KMS-11 (cell line): ENCODE results near the gene LSAMP.

Source experiments
- H2AFZ ChIP-seq: fragments of 200-600 bp; sonication (generic); 2 replicates; pipeline ENCODE4 v1.6.1; 2016; ENCODE audit warnings: antibody characterized with exemption, mixed run types, low read depth
- H3K27ac ChIP-seq: fragments of 200-600 bp; sonication (generic); 2 replicates; pipeline ENCODE4 v1.6.1; 2016; ENCODE audit warnings: mild to moderate bottlenecking, mixed run types
- H3K27me3 ChIP-seq: fragments of 200-600 bp; sonication (generic); 2 replicates; pipeline ENCODE4 v1.6.1; 2017; ENCODE audit warnings: mild to moderate bottlenecking, low read depth, mixed run types, moderate library complexity; ENCODE audit not compliant: insufficient read depth
- H3K36me3 ChIP-seq: fragments of 200-600 bp; sonication (generic); 2 replicates; pipeline ENCODE4 v1.6.1; 2017; ENCODE audit warnings: mild to moderate bottlenecking, mixed run types; ENCODE audit not compliant: insufficient read depth
- H3K4me1 ChIP-seq: fragments of 200-600 bp; sonication (generic); 2 replicates; pipeline ENCODE4 v1.6.1; 2016; ENCODE audit warnings: mild to moderate bottlenecking, low read depth, mixed run types; ENCODE audit not compliant: poor library complexity, severe bottlenecking
- H3K4me2 ChIP-seq: fragments of 200-600 bp; sonication (generic); 2 replicates; pipeline ENCODE4 v1.7.0; 2016; ENCODE audit warnings: mild to moderate bottlenecking, mixed run types
- H3K4me3 ChIP-seq: fragments of 200-600 bp; sonication (generic); IDR thresholded peaks from 2 replicates; pipeline ENCODE4 v1.6.1; 2017; ENCODE audit warnings: low read depth, low read length, mixed read lengths; ENCODE audit not compliant: insufficient read depth
- H3K79me2 ChIP-seq: fragments of 200-600 bp; sonication (generic); 2 replicates; pipeline ENCODE4 v1.6.1; 2016; ENCODE audit warnings: low read depth, mixed run types; ENCODE audit not compliant: insufficient read depth
- H3K9ac ChIP-seq: fragments of 200-600 bp; sonication (generic); 2 replicates; pipeline ENCODE4 v1.6.1; 2016; ENCODE audit warnings: mild to moderate bottlenecking, mixed run types
- H4K20me1 ChIP-seq: fragments of 200-600 bp; sonication (generic); 2 replicates; pipeline ENCODE4 v1.6.1; 2016; ENCODE audit warnings: mild to moderate bottlenecking, mixed run types; ENCODE audit not compliant: insufficient read depth
- CTCF ChIP-seq: fragments of 200-600 bp; sonication (generic); conservative IDR thresholded peaks from 2 replicates; pipeline ENCODE4 v1.6.1; 2017; ENCODE audit warnings: low read depth, mild to moderate bottlenecking, antibody characterized with exemption, low read length, moderate library complexity, mixed read lengths

The LSAMP gene

GRCh38 chr3:116393199-116393598 is 52.1 kb downstream of the LSAMP start:
- no peaks in the 10 kb centered on the region for H3K4me1 ChIP-seq
- TF ChIP-seq CTCF, result no peak
- no peaks in the 10 kb centered on the region for H3K36me3 ChIP-seq
- H3K79me2 ChIP-seq, result no peaks in the 10 kb centered on the region
- H2AFZ ChIP-seq, result no peak overlapping the region
- no peak overlapping the region for H3K27ac ChIP-seq
- no peak overlapping the region for H3K4me2 ChIP-seq
- H3K4me3 ChIP-seq, result no peak overlapping the region
- H3K27me3 ChIP-seq, result no peaks in the 10 kb centered on the region
- no peaks in the 10 kb centered on the region for H4K20me1 ChIP-seq
- H3K9ac ChIP-seq, result no peak overlapping the region

DNA sequence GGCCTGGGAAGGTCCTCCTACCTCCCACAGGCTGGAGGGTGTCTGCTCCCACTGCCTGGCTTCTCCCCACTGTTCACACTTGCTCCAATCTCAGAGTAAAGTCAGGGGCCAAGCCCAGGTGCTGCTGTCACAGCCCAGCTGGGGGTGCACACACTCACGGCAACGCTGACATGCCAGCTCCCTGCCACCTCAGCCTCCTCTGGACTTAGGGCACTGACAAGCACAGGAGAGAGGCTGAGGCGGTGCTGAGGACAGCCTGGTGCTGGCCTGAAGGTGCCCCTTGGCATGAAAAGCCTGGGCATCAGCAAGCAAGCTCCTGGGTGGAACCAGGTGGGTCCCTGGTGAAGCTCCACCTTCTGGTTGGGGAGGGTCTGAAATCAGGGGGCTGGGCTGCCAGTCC is 53.0 kb downstream of the LSAMP start:
- Histone ChIP-seq H3K4me1 (no peaks in the 10 kb centered on the region), H3K4me2 (no peak overlapping the region), H3K9ac (no peak overlapping the region), H3K36me3 (no peaks in the 10 kb centered on the region), H4K20me1 (no peaks in the 10 kb centered on the region), H2AFZ (no peak overlapping the region), H3K4me3 (no peak overlapping the region), H3K27me3 (no peaks in the 10 kb centered on the region), H3K27ac (no peak overlapping the region), H3K79me2 (no peaks in the 10 kb centered on the region)
- no peak for TF ChIP-seq CTCF

GRCh38 chr3:116391296-116392201 is 53.7 kb downstream of the LSAMP start:
- Histone ChIP-seq H3K4me2 (no peak overlapping the region), H3K27ac (no peak overlapping the region), H2AFZ (no peak overlapping the region), H3K27me3 (no peaks in the 10 kb centered on the region), H3K4me3 (no peak overlapping the region), H3K36me3 (no peaks in the 10 kb centered on the region), H4K20me1 (no peaks in the 10 kb centered on the region), H3K9ac (no peak overlapping the region), H3K79me2 (no peaks in the 10 kb centered on the region), H3K4me1 (no peaks in the 10 kb centered on the region)
- no peak for TF ChIP-seq CTCF

DNA sequence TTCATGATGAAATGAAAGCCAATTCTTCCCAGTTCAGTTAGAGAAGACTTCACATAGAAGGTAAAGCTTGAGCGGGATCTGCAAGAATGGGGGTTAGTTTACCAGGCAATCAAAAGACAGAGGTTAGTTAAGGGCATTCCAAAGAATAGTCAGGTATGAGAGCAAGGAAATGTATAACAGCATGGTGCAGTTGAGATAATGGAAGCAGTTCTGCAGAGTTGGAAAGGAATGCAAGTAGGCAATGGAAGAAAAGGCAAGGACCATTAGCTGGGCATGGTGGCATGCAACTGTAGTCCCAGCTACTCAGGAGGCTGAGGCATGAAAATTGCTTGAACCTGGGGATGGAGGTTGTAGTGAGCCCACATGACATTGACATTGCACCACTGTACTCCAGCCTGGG is 55.0 kb downstream of the LSAMP start:
- Histone ChIP-seq H3K79me2 (no peaks in the 10 kb centered on the region), H3K36me3 (no peaks in the 10 kb centered on the region), H3K4me1 (no peaks in the 10 kb centered on the region)

More for the DNA sequence above, 55.0 kb downstream of the LSAMP start:
- no peak overlapping the region for H3K4me2 ChIP-seq
- no peak overlapping the region for H3K27ac ChIP-seq
- no peak for TF ChIP-seq CTCF
- H3K27me3 ChIP-seq, result no peaks in the 10 kb centered on the region
- H2AFZ ChIP-seq, result no peak overlapping the region
- H3K4me3 ChIP-seq, result no peak overlapping the region
- H3K9ac ChIP-seq, result no peak overlapping the region
- H4K20me1 ChIP-seq, result no peaks in the 10 kb centered on the region
